G401.6 (cell line): ENCODE data around the gene ACVR1B.

Source experiments
- FAIRE-seq: peaks from 2 replicates; lab custom pipeline; 2012; peaks lifted over from hg19 to GRCh38; lab: Jason Lieb, UNC

Gene ACVR1B

DNA sequence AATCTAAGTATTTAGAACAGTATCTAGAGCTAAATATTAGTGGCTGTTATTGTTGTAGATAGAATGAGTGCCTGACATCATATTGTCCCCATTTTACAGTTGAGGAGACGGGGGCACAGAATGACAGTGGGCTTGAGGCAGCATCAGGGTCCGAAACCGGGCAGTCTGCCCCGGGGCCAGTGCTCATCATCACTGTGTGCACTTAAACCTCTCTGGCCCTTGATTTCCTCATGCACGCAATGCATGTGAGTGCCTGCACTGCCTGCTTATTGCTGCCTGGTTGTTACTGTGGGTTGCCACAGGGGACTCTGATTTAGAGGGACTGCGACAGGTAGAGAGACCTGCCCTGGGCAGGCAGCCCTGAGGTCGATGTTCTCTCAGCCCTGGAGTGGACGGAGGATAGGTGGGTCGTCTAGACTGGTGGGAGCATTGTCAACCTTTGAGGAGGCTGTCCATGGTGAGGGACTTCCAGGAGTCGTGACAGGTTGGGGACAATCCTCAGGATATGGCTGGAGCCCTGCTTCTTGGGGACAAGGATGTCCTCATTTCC, 34.4 kb upstream of the ACVR1B start:
- FAIRE-seq = no peak

DNA sequence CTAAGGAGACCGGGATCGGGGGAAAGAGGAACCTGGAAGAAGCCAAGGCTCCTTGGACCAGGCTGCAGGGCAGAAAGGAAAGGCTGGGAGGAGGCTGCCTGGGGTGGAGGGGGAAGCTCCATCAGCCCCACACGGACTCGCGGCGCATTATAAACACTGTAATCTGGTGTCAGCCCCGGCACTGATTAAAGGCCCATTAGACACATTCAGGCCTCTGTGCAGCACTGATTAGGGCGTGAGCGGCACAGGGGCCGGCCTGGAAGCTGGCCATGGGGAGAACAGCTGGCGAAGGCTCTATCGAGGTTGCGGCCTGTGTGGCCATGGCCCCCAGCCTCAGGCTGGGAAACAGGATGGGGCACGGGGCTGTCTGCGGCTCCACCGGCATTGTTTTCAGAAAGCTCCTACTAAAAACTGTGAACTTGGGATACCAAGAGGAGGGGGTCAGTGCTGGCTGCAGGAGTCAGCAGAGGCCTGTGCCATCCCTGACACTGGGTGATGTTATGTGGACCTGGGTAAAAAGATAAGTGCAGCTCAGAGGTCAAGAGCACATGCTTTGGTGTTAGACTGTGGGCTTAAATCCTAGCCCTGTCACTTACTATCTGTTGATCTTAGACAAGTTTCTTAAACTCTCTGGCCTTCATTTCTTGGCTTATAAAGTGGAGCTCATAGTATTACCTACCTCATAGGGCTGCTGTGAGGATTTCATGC, 33.6 kb upstream of the ACVR1B start:
- no peak for FAIRE-seq

DNA sequence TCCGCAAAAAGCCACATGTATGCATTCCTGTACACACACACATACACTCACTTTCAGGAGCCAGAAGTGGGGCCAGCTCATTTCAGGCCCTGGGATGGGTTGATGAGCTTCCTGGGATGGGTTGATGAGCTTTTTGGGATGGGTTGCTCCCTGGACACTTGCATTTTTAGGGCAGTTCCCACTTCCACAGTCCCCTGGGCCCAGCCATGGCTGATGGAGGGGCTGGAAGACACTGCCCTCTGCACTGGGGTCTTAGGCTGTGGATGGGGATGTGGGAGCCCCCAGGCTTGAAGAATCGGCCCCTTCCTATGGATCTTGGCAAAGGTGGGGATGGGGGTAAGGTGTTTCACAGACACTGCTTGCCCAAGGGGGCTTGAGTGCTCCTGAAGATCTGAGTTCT, 31.5 kb upstream of the ACVR1B start:
- FAIRE-seq = no peak

DNA sequence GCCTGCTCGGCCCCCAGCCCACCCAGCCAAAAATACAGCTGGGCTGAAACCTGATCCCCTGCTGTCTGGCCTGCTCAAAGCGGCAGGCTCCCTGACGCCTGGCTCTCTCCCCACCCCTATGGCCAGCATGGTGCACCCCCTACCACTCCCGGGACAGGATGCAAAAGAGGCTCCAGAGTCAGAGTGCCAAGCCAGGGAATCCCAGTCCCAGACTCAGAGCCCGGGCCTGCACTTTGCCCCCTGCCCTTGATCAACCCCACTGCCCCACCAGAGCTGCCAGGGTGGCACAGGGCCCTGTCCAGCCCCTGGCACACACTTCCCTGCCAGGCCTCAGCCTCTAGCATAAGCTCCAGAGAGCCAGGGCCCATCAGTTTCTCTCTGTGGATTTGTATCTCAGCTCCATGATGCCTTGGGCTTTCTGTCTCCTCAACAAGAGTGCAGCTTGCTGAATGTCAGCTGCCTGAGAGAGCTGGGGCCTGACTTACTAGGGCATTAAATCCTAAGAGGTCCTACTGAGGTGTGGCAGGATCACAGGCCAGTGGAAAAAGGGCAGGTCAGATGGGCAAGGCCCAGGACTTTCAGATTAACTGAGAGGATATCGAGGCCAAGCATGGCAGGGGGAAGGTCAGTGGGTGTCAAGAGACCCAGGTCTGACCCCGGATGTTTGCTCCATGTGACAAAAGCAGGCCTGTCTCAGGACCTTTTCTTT, 30.3 kb upstream of the ACVR1B start:
- FAIRE-seq = no peak

DNA sequence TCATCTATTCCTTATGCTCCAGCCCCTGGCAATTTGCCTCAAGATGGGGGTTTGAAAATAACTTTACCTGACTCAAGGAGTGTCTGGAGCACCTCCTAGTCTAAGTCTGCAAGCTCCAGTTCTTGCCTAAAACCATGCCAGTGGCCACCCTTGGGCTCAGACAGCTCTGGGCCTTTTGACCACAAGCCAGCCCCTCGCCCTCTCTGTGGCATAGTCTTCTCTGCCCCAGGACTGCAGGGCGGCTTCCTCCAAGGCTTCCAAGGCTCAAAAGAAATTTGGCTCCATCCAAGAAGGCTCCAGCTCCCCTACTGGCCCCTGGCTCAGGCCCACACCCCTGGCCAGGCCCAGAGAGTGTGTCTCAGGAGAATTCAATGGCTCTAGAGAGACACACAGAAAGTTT, 29.4 kb upstream of the ACVR1B start:
- FAIRE-seq = no peak

DNA sequence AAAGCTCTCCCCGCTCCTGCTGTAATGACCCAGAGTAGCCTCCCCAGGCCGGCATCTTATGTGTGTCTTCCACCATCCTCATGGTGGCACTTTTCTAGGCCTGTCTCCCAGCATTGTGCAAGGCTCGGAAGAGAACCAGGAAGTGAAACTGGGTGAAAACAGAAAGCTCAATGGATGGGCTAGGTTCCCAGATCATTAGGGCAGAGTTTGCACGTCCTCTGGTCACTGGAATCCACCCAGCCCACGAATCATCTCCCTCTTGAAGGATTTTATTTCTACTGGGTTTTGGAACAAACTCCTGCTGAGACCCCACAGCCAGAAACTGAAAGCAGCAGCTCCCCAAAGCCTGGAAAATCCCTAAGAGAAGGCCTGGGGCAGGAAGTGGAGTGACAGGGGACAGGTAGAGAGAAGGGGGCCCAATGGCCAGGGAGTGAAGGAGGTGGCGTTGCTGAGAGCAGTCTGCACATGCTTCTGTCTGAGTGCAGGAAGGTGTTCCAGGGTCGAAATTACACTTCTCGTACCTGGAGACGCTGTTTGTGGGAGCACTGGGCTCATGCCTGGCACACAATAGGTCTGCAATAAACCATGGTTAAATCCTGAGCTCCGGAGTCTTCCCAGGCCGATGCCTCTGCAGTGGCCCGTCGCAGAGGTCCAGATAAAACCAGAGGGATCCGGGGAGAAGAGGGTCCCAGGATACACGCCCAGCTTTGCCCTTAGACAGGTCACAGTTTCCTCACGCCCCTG, 28.6 kb upstream of the ACVR1B start:
- FAIRE-seq = no peak

DNA sequence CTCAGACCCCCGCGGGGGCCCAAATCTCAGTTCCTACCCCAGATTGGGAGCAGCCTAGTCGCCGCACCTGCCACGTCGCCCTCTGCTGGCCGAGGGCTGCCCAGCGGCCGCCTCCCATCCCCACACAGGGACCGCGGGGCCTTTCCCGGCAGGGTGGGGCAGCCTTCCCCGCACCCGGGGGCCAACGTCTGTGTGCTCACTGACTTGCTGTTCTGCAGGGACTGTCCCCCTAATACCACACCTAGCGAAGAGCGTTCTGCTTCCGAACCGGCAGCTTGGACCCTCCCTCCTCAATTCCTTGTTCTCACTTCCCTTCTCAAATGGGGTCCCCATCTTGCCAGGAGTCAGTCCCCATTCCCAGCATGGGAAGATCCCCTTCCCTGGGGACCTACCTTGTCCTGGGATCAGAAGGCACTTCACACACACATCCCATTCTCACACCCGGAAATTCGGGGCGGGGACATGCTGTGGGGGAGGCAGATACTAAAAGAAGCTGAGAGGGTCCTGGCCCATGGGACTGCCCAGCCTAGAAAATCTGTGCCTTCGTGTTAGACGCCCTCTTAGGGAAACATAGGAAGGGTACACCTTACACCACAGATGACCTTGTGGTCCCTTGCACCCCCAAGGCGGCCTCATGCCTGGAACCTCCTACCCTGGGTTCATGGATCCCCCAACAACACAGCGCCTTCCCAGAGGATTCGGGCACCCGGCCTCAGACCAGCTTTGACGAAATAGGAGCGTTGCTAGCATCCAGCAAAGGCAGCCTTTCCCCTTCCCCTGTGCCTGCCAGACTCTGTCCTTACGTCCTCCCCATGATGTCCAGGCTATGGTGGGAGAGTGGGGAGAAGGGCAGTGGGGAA, 27.8 kb upstream of the ACVR1B start:
- FAIRE-seq = no peak

DNA sequence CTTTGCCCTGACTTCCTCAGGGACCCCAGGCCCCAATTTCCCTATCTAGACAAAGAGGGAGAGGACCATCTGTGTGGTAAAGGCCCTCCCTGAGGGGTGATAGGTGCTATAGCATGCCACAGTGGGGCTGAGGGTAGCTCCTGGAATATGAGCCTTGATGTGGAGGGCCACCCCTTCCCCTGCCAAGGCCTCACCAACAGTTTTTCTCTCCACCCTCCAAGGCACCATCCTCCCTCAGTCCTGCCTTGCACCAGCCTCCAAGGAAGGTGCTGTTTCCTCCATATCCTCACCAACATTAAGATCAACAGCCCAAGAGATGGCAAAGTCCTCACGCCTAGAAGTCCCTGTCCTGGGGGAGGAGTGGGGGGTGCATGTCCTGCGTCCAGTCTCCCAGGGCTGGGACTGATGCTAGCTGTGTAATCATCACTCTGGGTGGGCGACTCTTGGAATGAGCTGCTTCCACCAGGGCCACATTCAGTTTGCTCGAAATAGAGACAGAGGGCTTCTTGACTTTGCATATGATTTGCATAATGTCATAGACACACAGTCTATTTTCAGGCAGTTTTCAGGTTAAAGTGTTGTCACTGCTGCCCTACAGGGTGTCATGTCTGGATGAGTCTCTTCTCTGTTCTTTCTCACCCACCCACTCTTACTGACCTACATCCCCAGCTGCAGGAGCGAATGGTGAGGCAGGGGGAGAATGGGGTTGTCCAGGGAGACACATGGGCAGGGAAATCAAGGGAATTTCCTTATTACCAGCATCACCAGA, 26.8 kb upstream of the ACVR1B start:
- FAIRE-seq = no peak

DNA sequence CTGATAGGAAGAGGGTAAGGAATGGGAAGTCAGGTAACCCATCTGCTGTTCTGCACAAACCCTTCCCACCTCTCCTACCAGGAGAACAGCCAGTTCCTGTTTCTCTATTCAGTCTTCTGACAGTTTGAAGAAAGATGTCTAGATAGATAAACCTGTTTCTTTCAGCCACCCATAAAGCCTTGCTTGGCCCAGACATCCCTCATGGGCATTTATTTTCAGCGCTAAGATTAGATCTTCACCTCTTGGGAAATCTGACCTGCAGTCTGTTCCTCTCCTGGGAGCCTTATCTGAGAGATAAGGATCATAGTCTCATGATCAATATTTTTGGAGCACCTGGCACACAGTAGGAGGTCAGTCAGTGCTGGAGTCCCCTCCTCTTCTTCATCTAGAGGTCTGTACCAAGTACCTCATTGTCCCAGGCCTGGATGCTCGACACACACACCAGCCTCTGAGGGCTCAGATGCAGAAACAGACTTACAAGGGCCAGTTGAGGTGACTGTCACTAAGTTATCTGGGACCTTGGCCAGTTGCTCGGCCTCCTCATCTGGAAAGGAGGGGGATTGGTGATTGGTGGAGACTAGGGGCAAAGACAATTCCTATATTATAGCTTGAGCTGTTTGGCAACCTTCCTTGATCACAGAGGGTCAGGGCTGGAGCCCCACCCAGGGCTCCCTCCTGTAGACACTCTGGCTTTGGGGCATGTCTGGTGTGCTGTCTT, 26.0 kb upstream of the ACVR1B start:
- FAIRE-seq = no peak

DNA sequence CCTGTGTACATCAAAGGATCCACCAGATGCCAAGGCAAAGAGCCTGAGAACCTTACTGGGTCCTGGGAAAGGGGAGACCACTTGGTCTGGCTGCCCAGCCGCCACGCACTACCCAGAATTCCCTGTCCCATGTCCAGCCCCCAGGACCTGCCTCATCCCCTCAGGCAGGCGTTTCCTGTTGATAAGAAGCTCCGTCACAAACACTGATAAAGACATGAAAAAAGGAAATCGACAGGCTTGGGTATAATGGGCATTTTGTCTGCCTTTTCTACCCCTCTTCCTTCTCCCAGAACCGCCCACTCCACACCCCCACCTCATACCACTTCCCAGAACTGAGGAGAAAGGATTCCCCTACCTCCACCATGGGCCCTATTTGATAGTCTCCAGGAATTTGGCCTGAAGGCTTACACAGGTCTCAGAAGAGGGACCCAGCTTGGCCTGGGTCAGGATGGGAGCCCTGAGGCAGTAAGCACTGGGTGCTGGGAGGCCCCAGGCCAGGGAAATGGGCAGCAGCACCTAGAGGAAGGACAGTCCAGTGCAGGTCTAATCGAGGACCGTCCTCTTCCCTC, 25.4 kb upstream of the ACVR1B start:
- FAIRE-seq = no peak

DNA sequence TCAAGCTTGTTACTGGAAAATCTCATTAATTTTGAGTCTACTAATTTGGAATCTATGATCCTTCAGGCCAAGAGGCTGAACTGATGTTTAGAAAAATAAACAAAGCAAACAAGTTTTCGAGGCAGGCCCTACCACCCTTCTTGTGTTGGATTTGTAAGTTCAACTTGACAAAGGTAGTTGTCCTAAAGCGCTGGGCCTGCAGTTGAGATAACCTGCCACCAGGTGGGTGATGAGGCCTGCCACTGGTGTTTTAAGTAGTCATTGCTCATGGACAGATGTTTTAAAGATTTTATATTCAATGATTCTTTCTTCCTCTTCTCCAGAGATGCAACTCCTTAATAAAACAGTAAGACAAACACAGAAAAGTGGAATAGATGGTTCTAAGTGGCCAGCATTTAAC, 24.8 kb upstream of the ACVR1B start:
- no peak for FAIRE-seq

DNA sequence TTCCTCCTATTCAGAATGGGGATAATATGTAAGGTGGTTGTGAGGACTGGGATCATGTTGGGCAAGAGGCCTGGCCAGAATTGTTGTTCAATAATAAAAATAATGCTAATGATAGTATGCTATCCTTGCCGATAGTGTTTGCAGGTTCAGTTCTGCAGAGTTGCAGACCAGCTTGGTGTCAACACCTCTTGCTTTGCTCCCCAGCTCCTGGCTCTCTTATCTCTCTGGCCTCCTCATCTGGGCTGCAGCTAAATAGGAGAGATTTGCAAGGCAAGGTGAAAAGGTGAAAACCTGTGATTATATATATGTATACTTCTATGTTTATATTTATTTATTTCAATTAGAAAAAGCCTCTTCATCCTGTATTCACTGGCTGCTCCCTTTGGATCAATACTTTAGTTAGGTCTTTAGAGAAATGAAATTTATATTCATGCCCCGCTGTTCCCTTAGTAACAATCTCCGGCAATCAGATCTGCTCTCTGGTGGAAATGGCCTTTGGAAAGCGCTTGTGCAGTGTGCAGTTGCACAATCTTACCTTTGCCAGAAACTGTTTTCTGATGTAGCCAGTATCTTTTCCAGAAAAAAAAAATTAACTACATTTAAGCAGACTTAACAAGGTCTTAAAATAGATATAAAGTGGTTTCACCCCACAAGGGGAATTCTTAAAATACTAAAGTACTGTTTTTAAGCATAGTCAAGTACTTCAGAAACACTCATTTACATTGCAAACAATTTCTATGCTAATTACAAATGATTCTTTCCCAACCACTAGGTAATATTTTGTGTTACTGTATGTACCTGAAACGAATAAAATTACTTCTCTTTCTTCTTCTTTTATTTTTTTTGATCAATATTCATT, 19.1 kb upstream of the ACVR1B start:
- no peak for FAIRE-seq

DNA sequence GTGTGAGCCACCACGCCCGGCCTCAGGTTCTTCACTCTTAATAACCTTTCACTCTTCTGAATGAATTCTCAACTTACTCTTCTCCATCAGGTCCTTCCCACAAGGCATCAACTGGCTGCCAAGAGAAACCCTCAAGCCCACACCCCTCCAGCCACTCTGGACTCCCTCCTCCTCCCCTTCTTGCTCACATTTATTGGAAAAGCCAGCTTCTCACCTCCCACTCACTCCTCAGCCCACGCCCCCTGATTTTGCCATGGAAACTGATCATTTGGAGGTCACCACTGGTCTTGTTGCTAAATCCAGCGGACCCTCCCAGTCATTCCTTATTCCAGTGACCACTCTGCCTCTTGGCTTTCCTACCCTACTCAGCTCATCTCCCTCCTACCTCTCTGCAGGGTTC, 17.4 kb upstream of the ACVR1B start:
- FAIRE-seq = no peak

DNA sequence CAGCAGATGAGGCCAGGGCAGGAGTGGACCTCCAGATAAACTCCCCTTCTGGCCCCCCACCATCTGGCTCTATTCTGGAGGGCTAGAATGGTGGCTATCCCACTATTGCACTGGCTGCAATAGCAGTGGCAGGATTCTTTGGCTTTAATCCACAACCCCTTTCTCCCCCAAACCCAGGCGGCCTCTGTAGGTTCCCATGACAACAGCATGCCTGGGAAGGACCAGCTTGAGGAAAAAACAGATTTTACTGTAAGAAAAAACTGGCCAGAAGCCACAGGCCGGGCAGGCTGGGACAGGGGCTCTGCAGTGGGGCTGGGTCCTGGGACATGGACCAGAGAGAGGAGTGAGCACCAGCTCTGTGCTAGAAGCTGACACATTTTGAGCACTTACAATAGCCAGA, 13.6 kb upstream of the ACVR1B start:
- no peak for FAIRE-seq

DNA sequence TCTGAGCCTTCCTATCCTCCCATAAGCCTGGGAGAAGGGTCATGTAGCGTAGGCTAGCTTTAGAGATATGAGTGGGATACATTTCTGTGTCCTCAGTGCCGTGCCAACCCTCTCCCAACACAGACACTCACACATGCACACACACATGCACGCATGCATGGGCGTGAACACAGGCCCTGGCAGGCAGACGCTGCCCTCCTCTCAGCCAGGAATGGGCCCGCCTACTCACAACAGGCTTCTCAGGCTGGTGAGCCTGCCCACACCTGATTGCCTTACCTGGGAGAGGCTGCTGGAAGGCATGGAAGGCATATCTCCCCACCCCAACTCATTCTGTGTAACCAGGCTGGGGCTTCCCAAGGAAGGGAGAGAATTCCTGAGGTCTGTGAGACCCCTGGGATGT, 12.8 kb upstream of the ACVR1B start:
- FAIRE-seq = no peak

DNA sequence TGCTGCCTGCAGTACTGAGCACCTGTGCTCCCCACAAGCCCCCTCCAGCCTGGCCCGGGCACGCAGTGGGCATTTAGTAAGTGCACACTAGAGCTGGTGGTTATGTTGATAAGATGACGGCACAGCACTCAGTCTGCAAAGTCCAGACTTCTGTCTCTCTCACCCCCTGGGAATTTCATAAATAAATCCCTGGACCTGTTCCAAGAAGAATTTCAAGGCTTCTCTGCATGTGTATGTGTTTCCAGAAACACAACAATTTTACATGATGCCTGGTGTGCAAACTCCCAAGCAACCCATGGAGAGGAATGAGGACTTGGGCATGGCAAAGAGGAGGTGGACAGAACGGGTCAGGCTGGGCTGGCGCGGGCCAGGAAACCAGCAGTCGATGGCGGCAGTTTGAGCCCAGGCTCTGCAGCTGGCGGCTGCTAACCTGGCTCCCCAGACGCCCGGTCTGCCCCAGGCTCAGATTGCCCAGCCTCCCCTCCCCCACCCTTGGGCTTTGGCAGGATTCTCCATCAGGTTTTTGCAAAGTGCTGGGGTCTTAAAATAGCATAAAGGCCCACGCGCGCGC, 10.4 kb upstream of the ACVR1B start:
- FAIRE-seq = no peak

DNA sequence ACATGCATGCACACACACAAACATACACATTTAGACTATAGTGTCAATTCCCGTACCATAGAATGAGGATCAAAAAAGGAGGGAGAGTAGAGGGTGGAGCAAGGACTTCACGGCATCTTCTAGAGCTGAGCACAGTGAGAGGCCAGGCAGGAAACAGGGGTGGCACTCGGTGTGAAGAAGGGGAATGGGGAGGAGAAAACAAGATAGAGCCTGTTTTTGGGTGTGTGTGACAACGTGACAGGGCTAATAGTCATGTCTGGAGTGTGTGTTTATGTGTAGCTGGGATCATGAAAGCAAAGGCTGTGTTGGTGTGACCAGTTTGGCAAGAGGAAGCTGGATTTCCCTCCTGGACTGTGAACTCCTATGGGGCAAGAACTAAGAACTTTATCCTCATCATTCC, 9.9 kb upstream of the ACVR1B start:
- FAIRE-seq = no peak

DNA sequence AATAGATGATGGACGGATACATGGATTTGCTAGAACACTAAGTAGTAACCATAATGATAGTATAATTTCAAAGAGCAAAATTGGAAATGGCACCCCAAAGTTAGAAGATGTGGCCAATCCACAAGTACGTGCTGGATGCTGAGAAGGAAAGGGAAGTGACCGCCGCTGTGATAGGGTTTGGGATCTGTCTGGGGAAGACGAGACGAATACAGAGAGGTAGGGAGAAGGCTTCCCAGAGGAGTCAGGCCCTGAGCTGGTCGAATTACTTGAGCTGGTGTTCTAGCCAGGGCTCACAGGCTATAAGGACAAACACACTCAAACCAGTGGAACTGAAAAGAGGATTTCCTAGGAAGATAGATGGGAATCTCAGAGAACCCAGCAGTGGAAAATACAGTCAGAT, 9.4 kb upstream of the ACVR1B start:
- no peak for FAIRE-seq

DNA sequence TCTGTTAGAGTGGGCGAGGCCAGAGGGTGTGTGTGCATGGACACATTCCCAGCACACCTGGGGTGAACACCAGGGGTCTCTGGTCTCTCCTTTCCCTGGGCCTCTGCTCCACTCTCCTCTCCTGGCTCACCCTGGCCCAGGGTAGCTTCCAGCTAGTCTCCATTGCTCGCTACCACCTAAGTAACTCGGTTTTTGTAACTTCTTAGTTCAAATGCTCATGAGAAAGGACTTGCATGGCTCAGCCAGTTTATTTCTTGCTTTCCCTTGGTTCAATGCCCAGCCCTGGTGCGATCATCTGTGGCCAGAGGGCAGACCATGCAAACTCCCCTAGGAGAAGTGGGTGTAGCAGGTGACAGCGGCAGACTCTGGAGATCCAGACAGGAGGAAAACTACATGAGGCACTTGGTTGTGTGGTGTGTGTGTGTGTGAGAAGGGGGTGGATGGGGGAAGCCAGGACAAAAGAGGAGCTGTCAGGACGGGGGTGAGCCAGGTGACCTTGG, 8.9 kb upstream of the ACVR1B start:
- FAIRE-seq = no peak
